Fibroblast of skin of right biceps (primary cell): ENCODE results near the gene RASGRP1.

Source experiments
- DNase-seq: peaks from one replicate; pipeline ENCODE4 v3.0.0-alpha.2; 2013

The RASGRP1 gene

GRCh38 chr15:38499651-38500050 is 65.0 kb downstream of the RASGRP1 start:
- no peak for DNase-seq

DNA sequence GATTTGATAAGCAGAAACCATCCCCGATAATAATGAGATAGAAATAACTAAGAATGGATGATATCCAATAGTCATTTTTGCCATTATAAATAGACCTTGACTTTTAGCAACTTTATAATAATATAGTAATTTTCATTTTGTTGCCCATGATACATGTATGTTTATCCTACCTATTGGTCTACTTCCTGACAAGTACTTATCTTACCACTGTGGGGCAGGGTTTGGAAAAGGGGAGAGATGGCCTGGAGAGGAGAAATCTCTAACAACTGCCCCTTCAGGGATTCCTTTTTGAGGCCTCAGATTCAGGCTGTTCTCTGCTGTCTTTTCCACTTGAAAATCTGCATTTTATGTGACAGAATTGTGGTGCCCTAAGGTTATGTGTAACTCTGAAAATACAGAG is 68.5 kb downstream of the RASGRP1 start:
- DNase-seq = no peak

GRCh38 chr15:38490242-38490922 is 74.2 kb downstream of the RASGRP1 start:
- peak; percentile 84 for DNase-seq

DNA sequence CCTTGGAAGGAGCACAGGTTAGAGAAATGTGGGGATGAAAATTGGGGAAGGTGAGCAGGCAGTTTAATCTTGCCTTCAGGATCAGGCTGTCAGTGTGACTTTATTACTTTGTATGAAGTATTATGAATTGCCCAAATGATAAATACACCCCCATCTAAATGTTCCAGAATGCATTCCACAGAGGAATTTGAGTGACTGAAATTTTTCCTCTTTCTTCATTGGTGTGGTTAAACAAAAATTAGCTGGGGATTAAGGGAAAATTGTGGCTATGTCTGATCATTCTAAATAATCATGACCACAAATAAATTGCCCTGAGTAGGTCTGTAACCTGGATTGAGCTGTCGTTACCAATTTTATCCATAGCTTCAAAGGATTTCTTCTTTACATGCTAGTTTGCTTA is 77.2 kb downstream of the RASGRP1 start:
- peak; percentile 38 for DNase-seq

- DNase-seq = peak; percentile 24
These were observed 77.7 kb downstream of the RASGRP1 start for GRCh38 chr15:38486936-38487335.

GRCh38 chr15:38482572-38482971 is 82.0 kb downstream of the RASGRP1 start:
- no peak for DNase-seq

- DNase-seq = no peak
These were observed 82.9 kb downstream of the RASGRP1 start for GRCh38 chr15:38481761-38482160.

DNA sequence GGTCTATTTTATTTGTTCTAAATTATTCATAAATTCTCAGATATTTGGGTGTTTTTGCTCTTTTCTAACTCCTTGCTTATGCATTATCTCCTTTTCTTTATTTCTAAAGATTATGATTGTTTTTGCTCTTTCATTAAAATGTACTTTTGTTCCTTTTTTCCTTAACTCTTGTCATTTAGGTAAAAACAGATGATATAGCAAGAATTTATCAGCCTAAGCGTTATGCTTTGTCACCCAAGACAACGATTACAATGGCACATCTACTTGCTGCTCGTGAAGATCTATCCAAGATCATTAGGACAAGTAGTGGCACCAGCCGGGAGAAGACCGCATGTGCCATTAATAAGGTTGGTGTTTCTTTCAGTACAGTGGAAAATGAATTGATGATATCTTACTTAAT is 83.5 kb downstream of the RASGRP1 start:
- DNase-seq = no peak

DNA sequence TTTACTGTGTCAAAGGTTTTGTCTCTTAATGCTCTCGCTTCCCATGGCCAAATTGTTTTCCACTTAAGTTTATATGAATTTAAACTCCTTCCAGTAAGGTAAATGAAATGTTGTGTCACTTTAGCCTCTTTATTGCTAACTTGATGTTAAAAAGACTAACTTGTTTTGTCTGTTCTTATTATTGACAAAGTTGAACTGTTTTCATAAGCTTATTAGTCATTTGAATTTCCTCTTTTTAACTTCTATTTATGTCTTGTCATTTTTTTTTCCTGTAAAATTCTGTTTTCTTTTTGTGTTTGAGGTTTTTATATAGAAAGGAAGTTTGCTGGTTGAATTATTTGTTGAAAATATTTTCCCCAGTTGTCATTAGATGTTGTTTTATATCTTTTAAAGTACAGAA is 84.9 kb downstream of the RASGRP1 start:
- DNase-seq = no peak

- DNase-seq = peak; percentile 79
These were observed 85.3 kb downstream of the RASGRP1 start for GRCh38 chr15:38479266-38479665.

GRCh38 chr15:38477637-38478036 is 87.0 kb downstream of the RASGRP1 start:
- no peak for DNase-seq

GRCh38 chr15:38476120-38476519 is 88.5 kb downstream of the RASGRP1 start:
- no peak for DNase-seq

DNA sequence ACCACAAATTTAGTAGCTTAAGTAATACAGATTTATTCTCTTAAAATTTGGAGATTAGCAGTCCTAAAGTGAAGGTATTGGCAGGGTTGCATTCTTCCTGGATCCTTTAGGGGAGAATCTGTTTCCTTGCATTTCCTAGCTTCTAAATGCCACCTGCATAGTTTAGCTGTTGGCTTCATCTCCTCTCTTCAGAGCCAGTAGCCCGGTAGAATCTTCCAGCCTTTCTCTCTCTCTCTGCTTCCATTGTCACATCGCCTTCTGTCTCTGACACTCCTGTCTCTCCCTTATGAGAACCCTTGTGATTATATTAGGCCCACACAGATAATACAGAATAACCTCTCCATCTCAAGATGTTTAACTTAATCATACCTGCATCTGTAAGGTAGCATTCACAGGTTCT is 89.3 kb downstream of the RASGRP1 start:
- no peak for DNase-seq

GRCh38 chr15:38474155-38474757 is 90.4 kb downstream of the RASGRP1 start:
- peak; percentile 67 for DNase-seq

- DNase-seq = peak; percentile 30
These were observed 92.6 kb downstream of the RASGRP1 start for GRCh38 chr15:38471974-38472373.

DNA sequence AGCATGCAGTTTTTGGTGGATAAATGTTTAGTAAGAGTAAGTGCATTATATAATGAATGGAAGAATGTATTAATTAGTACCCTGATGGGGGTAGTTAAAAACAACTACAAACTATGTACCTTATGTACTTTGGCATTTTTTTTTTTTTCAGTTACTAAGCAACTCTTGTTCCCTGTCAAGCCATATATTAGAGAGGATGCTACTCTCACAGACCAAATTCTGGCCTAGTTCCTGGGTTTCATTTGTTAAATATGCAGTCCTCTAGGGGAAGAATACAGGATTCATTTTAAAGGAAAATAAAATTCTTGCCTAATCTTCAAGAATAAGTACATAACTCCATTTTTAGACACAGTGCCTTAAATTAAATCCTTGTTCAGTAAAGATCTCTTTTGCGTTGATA is 93.8 kb downstream of the RASGRP1 start:
- DNase-seq = no peak

DNA sequence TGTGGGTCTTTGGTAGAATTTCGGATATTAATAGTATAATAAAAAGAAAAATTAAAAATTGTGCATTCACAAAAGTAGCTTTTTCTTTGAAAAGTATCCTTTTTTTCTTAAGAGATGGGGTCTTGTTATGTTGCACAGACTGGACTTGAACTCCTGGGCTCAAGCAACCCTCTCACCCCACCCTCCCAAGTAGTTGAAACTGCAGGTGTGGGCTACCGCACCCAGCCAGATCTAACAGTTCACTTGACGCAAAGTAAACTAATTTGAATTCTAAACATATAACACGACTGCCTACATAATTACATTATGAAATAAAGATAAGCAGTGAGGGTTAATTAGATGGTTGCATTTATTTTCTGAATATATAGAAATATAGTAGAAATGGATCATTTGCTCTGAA is 99.9 kb downstream of the RASGRP1 start:
- no peak for DNase-seq

- no peak for DNase-seq
These were observed 100.7 kb downstream of the RASGRP1 start for GRCh38 chr15:38463893-38464292.

DNA sequence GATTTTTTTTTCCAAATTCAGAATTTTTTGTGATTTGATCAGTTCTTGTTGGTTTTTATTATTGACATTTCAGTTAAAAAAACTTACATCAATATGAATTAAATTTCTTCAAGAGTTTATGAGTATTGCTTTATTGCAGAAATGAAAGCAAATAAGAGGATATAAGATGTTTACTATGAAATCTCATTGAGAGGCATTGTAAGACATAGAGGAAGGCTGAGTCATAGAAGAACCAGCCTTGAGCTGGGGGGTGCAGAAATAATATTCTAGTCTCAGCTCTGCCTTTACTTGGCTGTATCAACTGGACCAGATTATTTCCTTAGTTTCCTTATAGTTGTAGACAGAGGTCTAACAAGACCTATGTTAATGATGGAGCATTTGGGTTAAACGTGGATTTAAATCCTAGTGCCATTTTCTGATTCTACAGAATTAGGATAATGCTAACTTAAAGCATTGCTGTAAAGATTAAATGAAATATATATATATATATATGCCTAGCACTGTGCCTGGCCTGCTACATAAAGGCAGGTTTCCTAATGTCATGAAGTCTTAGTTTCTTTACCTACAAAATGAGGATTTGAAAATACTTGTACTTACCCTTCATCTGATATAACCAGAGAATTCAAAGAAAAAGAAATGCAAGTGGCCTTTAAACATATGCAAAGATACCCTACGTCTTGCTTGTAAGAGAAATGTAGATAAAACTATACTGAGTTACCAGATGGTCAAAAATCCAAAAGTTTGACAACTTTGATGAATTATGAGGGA is 103.4 kb downstream of the RASGRP1 start:
- DNase-seq = peak; percentile 41

DNA sequence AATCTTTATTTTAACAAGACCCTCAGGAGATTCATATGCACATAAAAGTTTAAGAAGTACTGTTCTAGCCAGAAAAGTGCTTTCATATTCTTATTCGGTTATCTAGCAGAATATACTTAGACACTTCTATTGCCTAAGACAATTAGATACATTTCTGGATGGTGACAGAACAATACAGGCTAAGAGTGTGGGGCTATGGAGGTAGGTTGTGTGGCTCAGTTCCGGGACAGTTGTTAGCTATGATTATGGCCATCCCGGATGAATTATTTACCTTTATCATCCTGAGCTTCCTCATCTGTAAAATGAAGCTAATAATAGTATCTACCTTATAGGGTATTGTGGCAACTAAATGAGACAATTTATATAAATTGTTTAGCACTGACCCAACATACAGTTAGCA is 104.1 kb downstream of the RASGRP1 start:
- no peak for DNase-seq

DNA sequence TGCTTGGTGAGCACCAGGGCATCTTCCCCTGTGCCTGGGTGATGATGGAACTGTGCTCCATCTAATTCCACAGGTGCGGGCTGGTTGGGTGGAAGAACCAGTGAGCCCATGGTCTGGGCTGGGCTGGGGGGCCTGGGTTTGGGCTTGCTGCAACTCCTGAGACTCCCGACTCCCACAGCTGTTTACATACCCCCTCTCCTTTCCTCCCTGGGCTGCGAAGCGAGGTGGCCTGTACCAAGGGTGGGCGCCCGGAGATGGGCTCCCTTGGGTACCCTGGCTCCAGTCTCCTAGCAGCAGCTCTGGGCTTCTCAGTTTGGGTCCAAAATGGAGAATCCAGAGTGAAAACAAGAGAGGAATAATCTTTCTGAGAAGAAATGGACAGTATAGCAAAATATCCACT is 105.1 kb downstream of the RASGRP1 start:
- no peak for DNase-seq

GRCh38 chr15:38458646-38459045 is 106.0 kb downstream of the RASGRP1 start:
- no peak for DNase-seq

- DNase-seq = peak; percentile 10
These were observed 109.5 kb downstream of the RASGRP1 start for GRCh38 chr15:38455092-38455491.

GRCh38 chr15:38454696-38455090 is 109.9 kb downstream of the RASGRP1 start:
- DNase-seq = no peak
